Measurements from ENCODE around the gene RENBP. TPM values are rescaled to one million over a fixed set of nuclear protein-coding genes. Genes with fewer than 3 reads are reported as not detected.

RENBP gene
- total and polyA plus RNA-seq, 2 of the 13 experiments (the other 11 are each of a cell fraction or from before 2014, with no cell fraction given) = 1.4 to 2.6 TPM

GRCh38 chrX:153927922-153928760, 16.3 kb downstream of the RENBP start (continued):
- TF ChIP-seq HDAC1 (CRISPR knock-in tag; IDR thresholded peaks at IDR 0.05) (peak; percentile 49; the same call in 1 of the 2 replicates), ZNF180 (CRISPR knock-in tag; IDR thresholded peaks at IDR 0.05; ENCODE audit: borderline replicate concordance, low read depth) (no peak), RORA (CRISPR knock-in tag; IDR thresholded peaks at IDR 0.05) (no peak), SNAPC4 (CRISPR knock-in tag; IDR thresholded peaks at IDR 0.05) (no peak), PRPF4 (IDR thresholded peaks at IDR 0.05; ENCODE audit: low read depth, low read length, poor library complexity, severe bottlenecking) (no peak), RFX5 (IDR thresholded peaks at IDR 0.05; ENCODE audit: low read depth, low read length) (no peak), CBFB (CRISPR knock-in tag; IDR thresholded peaks at IDR 0.05) (no peak), ZNF737 (CRISPR knock-in tag; IDR thresholded peaks at IDR 0.05; ENCODE audit: borderline replicate concordance) (no peak), SKI (IDR thresholded peaks at IDR 0.05; ENCODE audit: partially characterized antibody) (no peak), CCAR2 (optimal IDR thresholded peaks at IDR 0.05; ENCODE audit: low read depth, low read length) (no peak), ZNF17 (CRISPR knock-in tag; IDR thresholded peaks at IDR 0.05) (no peak), SCMH1 (CRISPR knock-in tag; IDR thresholded peaks at IDR 0.05; ENCODE audit: borderline replicate concordance) (no peak), PBX3 (CRISPR knock-in tag; IDR thresholded peaks at IDR 0.05; ENCODE audit: borderline replicate concordance) (no peak), GATAD1 (CRISPR knock-in tag; IDR thresholded peaks at IDR 0.05) (peak; percentile 66), ZNF350 (CRISPR knock-in tag; IDR thresholded peaks at IDR 0.05; ENCODE audit: borderline replicate concordance, low read depth) (no peak), ZNF562 (CRISPR knock-in tag; IDR thresholded peaks at IDR 0.05; ENCODE audit: borderline replicate concordance) (no peak), ARNTL (CRISPR knock-in tag; IDR thresholded peaks at IDR 0.05) (no peak), ATRX (CRISPR knock-in tag; IDR thresholded peaks at IDR 0.05; ENCODE audit: borderline replicate concordance) (no peak), ZNF256 (CRISPR knock-in tag; conservative IDR thresholded peaks at IDR 0.05) (no peak), BCLAF1 (IDR thresholded peaks at IDR 0.05) (no peak)

Data from HepG2 (cell line).